Activated CD4-positive, alpha-beta T cell treated with anti-CD3 and anti-CD28 coated beads for 4 hours (primary cell): ENCODE measurements around the gene B3GNT9.
A peak's percentile ranks its signal among the peaks of the same experiment; 100 is the strongest.

Source experiments
- DNase-seq, 2 donors: peaks; one replicate each; pipeline ENCODE4 v3.0.0-alpha.2; 2020

The B3GNT9 gene

GRCh38 chr16:67150833-67151396 is at the start of gene B3GNT9:
Gene B3GNT9, minus strand, starts transcription at chr16:67150998. Its CDS starts 513 bp downstream, at chr16:67150485.
- DNase-seq = peak in 1 of 2 donors; percentile 43

DNA sequence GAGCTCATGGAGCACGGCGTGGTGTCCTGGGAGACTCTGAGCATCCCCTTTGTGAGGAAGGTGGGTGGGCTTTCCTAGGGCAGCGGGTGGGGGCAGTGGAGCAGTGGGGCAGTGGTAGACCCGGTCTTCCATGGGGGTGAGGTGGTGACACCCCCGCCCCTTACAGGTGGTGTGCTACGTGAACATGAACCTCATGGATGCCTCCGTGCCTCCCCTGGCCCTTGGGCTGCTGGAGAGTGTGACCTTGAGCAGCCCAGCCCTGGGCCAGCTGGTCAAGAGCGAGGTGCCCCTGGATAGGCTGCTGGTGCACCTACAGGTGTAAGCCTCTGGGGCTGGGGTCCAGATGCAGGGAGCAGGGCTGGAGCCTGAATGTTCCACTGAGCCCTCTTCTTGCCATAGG is 49.7 kb upstream of the B3GNT9 start:
- DNase-seq = no peak

DNA sequence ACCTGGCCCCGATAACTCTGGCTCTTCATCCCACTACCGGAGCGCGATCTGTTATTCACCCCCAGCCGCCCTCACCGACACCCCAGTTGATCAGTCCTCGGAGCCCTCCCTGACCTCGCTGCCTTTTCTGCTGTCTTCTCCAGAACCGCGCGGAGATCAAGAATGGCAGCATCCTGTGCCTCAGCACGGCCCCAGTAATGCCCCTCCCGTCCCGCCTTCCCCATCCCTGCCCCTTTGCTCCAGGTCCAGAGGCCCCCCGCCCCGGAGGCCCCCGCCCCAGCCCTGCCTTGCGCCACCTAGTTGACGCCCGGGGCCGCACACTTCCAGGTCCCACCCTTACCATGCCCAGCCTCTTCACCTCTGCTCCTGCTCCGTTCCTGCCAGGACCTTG is 49.0 kb upstream of the B3GNT9 start:
- DNase-seq = no peak

- no peak for DNase-seq
Observed at GRCh38 chr16:67199011-67199807, 48.4 kb upstream of the B3GNT9 start, which contains the start of gene ELMO3. Gene ELMO3, plus strand, starts transcription at chr16:67199131. Its CDS starts 196 bp downstream, at chr16:67199327.

DNA sequence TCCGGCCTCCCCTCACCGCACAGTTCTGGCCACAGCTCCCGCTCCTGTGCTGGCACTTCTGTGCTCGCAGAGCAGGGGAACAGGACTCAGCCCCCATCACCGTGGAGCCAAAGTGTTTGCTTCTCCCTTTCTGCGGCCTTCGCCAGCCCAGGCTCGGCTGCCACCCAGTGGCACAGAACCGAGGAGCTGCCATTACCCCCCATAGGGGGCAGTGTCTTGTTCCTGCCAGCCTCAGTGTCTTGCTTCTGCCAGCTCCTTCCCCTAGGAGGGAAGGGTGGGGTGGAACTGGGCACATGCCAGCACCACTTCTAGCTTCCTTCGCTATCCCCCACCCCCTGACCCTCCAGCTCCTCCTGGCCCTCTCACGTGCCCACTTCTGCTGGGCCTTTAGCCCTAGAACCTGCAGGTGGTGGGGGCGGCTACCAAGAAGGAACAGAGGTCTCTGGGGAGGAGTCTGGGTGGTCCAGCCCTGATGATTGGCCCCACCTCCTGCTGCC is 47.5 kb upstream of the B3GNT9 start:
- no peak for DNase-seq

DNA sequence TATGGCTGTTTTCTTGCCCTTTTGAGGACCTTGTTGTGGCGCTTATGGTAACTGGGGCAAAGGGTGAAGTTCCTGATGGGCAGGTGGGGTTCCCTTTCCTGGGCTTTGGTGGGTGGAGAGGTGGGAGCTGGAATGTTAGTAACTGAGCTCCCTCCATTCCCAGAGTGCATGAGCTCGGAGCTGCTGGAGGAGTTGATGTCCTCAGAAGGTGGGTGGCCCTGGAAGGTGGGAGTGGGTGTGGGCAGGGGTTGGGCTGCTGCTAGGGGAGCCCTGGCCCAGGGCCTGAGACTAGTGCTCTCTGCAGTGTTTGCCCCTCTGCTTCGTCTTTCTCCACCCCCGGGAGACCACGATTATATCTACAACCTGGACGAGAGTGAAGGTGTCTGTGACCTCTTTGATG is 46.9 kb upstream of the B3GNT9 start:
- DNase-seq = no peak

DNA sequence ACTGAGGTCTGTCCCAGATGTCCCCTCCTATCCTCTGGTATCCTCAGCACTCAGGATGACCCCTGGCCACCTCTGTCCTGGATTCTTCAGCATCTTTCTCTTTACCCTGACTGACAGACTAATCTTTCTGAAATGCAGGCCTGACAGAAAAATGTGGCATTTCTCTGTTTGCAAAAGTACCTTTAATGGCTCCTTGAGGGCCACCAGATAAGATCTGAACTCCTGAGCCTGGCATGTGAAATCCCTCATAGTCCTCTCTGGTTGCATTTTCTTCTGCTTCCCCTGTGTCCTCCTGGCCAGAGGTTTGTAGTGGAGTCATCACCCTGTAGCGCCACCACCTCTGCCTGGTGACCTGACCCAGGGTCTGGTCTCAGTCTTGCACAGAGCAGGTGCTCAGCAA is 46.1 kb upstream of the B3GNT9 start:
- DNase-seq = no peak

- no peak for DNase-seq
Observed at GRCh38 chr16:67195676-67196075, 44.9 kb upstream of the B3GNT9 start.

DNA sequence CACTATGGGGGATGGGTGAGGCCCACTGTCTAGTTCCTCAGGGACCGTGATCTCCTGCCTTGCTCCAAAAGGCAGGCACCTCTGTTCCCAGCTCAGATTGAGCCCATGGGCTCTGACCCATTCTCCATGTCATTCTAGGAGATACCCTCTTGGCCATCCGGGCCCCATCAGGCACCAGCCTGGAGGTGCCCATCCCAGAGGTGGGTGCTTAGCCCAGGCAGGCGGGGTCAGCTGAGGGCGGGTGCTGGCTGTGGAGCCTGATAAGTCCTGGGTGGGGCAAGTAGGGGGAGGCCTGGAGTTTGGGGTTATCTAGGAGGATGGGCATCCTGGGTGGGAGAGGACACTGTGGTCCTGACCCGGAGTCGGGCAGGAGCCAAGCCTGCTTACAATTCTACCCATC is 43.5 kb upstream of the B3GNT9 start:
- no peak for DNase-seq

GRCh38 chr16:67193536-67193935 is 42.7 kb upstream of the B3GNT9 start:
- no peak for DNase-seq

DNA sequence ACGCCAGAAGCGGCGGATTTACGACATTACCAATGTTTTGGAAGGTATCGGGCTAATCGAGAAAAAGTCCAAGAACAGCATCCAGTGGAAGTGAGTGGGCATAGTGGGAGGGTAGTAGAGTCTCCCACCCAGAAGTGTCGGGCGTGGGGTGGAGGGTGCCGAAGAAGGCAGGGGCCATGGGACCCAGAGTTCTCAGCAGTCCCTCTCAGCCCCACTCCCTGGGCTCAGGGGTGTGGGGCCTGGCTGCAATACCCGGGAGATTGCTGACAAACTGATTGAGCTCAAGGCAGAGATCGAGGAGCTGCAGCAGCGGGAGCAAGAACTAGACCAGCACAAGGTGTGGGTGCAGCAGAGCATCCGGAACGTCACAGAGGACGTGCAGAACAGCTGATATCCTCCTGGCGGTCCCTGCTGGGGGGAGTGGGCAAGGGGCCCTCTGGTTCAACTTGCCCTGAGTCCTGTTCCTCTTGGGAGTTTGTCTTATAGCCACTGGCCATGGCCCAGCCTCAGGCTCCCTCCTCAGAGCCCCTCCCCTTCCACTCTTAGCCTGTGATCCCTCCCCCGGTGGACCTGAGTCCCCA is 42.1 kb upstream of the B3GNT9 start:
- no peak for DNase-seq

GRCh38 chr16:67191995-67192681 is 41.3 kb upstream of the B3GNT9 start, which contains the start of gene E2F4:
Gene E2F4, plus strand, starts transcription at chr16:67192155. Its CDS starts 73 bp downstream, at chr16:67192228.
- DNase-seq = peak; percentile 82 to 84

GRCh38 chr16:67191411-67191994 is 40.7 kb upstream of the B3GNT9 start:
- no peak for DNase-seq

- no peak for DNase-seq
Observed at GRCh38 chr16:67190448-67191399, 39.9 kb upstream of the B3GNT9 start.

DNA sequence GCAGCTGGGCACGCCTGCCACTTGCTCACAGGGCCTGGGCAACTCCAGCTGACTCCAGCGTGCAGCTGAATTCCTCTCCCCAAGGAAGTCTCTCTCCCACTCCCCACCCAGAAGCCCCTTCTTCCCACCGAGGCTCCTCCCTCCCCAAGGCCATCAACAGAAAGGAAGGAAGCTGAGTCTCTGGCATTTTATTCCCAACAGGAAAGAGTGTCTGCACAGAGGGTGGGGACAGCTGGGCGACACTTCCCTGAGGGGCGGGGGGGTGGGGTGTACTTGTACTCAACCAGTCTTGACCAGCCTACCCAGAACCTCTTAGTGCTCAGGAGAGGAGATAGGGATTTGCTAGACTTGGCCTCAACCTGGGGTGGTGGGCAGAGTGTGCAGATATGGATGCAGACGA is 39.2 kb upstream of the B3GNT9 start, which contains the start of gene EXOC3L1:
EXOC3L1 (minus strand) TSS at position 96 of the 400 bp plus-strand sequence. CDS start 460 bp downstream, outside the sequence.
- DNase-seq = no peak

DNA sequence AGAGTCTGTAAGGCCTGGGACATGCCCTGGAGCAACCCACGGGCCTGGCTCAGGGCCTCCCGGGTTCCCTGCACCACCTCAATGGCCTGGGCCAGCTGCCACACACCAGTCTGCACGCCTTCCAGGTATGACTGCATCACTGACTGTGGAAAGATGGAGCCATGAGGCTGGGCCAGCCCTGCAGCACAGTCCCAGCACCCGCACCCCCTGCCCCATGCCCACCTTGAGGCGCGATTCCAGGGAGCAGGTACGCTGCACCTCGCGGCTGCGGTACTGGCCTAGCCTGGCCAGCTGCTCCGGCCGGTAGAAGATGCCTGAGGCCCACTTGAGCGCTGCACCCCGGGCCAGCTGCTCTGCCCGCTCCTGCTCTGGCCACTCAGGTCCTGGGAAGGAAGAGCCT is 38.0 kb upstream of the B3GNT9 start:
- DNase-seq = no peak

- DNase-seq = no peak
Observed at GRCh38 chr16:67188323-67188722, 37.5 kb upstream of the B3GNT9 start.

- DNase-seq = no peak
Observed at GRCh38 chr16:67187175-67187890, 36.5 kb upstream of the B3GNT9 start.

- DNase-seq = no peak
Observed at GRCh38 chr16:67186550-67186950, 35.8 kb upstream of the B3GNT9 start.

DNA sequence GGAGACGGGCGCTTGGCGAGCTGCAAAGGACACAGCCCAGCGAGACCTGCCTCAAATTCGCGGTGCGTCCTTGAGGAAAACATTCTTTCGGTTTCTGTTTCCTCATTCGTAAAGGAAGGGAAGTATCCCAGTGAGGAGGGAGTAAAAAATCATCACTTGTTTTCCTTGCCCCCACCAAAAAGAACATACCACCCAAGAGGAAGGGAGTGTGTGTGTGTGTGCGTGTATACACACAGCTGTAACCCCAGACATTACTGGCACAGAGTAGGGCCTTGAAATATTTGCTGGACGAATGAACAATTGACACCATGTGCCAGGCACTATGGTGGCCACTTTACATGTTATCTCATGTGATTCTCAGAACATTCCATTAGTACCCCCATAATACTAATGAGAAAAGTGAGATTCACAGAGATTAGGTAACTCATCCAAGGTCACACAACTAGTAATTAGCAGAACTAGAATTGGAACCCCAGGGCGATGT is 34.9 kb upstream of the B3GNT9 start:
- no peak for DNase-seq
